WERI-Rb-1 (cell line): ENCODE data around the gene PALB2.

Source experiments
- DNase-seq: peaks from one replicate; pipeline ENCODE4 v3.0.0-alpha.2; 2020
- H3K27ac ChIP-seq: fragments of 250-450 bp; sonication (Bioruptor Pico); 2 replicates; pipeline ENCODE4 v1.5.1; 2020; ENCODE audit warnings: mild to moderate bottlenecking, moderate library complexity
- H3K27me3 ChIP-seq: fragments of 250-450 bp; sonication (Bioruptor Pico); 2 replicates; pipeline ENCODE4 v1.5.1; 2021; ENCODE audit warnings: mild to moderate bottlenecking, low read depth, moderate library complexity; ENCODE audit not compliant: insufficient read depth, severe bottlenecking
- H3K36me3 ChIP-seq: fragments of 250-450 bp; sonication (Bioruptor Pico); 2 replicates; pipeline ENCODE4 v1.5.1; 2020; ENCODE audit warnings: mild to moderate bottlenecking, moderate library complexity
- H3K4me3 ChIP-seq: 2 replicates; pipeline ENCODE4 v1.5.1; 2011; ENCODE audit warnings: low read depth, mild to moderate bottlenecking, control low read depth, low read length
- H3K9me3 ChIP-seq: fragments of 250-450 bp; sonication (Bioruptor Pico); 2 replicates; pipeline ENCODE4 v1.5.1; 2021; ENCODE audit warnings: mild to moderate bottlenecking, moderate library complexity; ENCODE audit not compliant: severe bottlenecking
- CTCF ChIP-seq: IDR thresholded peaks from 2 replicates; pipeline ENCODE4 v1.5.1; 2011; ENCODE audit warnings: low read depth, mild to moderate bottlenecking, control low read depth, inconsistent platforms, low read length

The PALB2 gene

DNA sequence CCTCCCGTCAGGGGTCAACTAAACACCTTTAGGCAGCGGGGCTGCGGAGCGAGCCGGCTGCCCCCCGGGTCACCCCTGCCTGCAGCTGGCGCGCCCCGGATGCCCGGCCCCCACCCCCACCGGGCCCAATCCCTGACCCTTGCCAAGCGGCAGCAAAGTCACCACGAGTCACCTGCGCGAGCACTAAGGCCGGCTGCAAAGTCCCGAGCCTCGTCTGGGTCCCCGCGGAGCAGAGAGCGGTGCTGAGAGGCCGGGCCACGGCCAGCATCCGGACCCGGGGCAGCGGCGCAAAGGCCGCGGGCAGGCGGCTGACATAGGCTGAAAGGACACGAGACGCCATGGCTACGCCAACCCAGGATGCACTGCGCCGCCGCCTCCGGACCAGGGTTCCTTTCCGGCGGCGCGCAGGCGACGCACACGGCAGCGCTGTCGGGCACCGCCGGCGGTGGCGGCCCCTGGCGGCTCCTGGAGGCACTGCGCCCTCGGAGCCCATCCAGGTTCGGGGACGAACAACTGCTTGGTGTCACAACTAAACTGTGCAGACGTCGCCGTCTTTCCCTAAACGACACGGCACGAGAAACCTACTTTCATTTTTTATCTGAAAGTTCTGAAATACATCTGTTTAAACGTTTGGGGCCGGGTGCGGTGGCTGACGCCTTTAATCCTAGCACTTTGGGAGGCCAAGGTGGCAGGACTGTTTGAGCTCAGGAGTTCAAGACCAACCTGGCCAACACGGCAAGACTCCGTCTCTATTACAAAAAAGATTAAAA lies 45.0 kb downstream of the PALB2 start, which contains the start of gene NDUFAB1:
NDUFAB1 (minus strand) TSS at position 366 of the 770 bp plus-strand sequence; CDS start at position 340, 26 bp downstream.
- H3K36me3 ChIP-seq, result peaks cover 38% of the 10 kb centered on the region
- no peaks in the 10 kb centered on the region for H3K9me3 ChIP-seq
- DNase-seq, result peak; percentile 88
- H3K4me3 ChIP-seq, result peak within 1 kb of the TSS; percentile 90
- no peaks in the 10 kb centered on the region for H3K27me3 ChIP-seq
- TF ChIP-seq CTCF, result peak; percentile 95
- H3K27ac ChIP-seq, result peak within 1 kb of the TSS; percentile 83

DNA sequence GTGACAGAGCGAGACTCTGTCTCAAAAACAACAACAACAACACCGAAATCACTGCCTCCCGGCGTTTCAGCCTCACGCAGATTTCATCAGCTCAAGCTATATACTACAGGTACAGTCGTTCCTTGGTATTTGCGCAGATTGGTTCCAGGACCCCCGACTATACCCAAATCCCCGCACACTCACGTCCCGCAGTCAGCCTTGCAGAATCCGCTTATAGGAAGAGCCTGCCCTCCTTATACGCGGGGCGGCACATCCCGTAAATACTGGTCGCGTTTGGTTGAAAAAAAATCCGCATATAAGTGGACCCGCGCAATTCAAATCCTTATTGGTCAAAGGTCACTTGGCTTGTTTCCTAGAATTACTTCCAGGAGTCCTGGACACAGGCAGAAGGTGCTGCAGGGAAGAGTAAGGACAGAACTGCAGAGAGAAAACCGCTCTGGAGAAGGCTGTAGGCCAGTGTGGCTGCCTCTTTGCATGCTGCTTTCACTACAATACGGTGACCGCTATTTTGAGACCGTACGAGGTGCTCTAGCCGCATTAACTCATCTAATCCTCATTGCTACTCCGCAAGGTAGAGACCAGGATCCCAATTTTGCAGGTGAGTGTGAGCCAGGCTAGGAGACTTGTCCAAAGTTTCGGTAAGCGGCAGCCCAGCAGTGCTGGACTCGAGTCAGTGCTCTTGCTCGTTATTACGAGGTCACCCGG lies 45.7 kb downstream of the PALB2 start:
- Histone ChIP-seq H3K9me3 (no peaks in the 10 kb centered on the region), H3K36me3 (peaks cover 46% of the 10 kb centered on the region), H3K27me3 (no peaks in the 10 kb centered on the region), H3K4me3 (peak overlapping the region; percentile 90), H3K27ac (peak overlapping the region; percentile 83)
- DNase-seq, result no peak
- no peak for TF ChIP-seq CTCF

DNA sequence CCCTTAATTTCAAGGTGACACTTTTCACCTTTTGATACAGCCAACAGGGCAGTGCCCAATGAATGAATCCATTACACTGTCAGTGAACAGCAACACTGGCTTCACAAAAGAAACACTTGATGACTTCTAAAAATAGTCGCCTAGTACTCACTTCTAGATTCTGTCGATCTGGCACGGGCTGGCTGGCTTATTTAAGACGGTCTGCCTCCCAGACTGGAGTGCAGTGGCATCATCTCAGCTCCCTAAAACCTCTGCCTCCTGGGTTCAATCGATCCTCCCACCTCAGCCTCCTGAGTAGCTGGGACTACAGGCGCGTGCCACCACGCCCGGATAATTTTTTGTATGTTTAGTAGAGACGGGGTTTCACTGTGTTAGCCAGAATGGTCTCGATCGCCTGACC lies 46.9 kb downstream of the PALB2 start:
- no peak for TF ChIP-seq CTCF
- no peak overlapping the region for H3K27ac ChIP-seq
- H3K9me3 ChIP-seq, result no peaks in the 10 kb centered on the region
- H3K27me3 ChIP-seq, result no peaks in the 10 kb centered on the region
- no peak overlapping the region for H3K4me3 ChIP-seq
- DNase-seq, result no peak
- peaks cover 55% of the 10 kb centered on the region for H3K36me3 ChIP-seq

- no peaks in the 10 kb centered on the region for H3K9me3 ChIP-seq
- H3K27me3 ChIP-seq, result no peaks in the 10 kb centered on the region
- DNase-seq, result no peak
- TF ChIP-seq CTCF, result no peak
- H3K27ac ChIP-seq, result no peak overlapping the region
- H3K4me3 ChIP-seq, result no peak overlapping the region
- peaks cover 90% of the 10 kb centered on the region for H3K36me3 ChIP-seq
Measured at GRCh38 chr16:23590181-23590580, 50.9 kb downstream of the PALB2 start.

- Histone ChIP-seq H3K4me3 (no peak overlapping the region), H3K9me3 (no peaks in the 10 kb centered on the region), H3K36me3 (peaks cover 78% of the 10 kb centered on the region), H3K27me3 (no peaks in the 10 kb centered on the region), H3K27ac (no peak overlapping the region)
- no peak for DNase-seq
- TF ChIP-seq CTCF, result no peak
Measured at GRCh38 chr16:23587726-23588125, 53.4 kb downstream of the PALB2 start.
